HepG2 (cell line): ENCODE results near the gene RAMP1. TPM values are rescaled to one million over a fixed set of nuclear protein-coding genes. Genes with fewer than 3 reads are reported as not detected.

Experiments used
- ARHGAP35 ChIP-seq: sonication (generic); formaldehyde crosslinking; IDR thresholded peaks from 2 replicates; pipeline ENCODE4 v1.9.0; 2022; ENCODE audit warnings: mild to moderate bottlenecking, inconsistent platforms, moderate library complexity, missing genetic modification reagents, borderline replicate concordance
- ATM ChIP-seq: fragments of 450-650 bp; IDR thresholded peaks from 2 replicates; pipeline ENCODE4 v1.7.1; 2017; ENCODE audit warnings: mild to moderate bottlenecking, borderline replicate concordance
- BHLHE40 ChIP-seq: IDR thresholded peaks from 2 replicates; pipeline ENCODE4 v1.6.1; 2011; ENCODE audit warnings: low read length, improper control_type of control experiment
- HES4 ChIP-seq: sonication (generic); formaldehyde crosslinking; IDR thresholded peaks from 2 replicates; pipeline ENCODE4 v1.9.0; 2021; ENCODE audit warnings: mild to moderate bottlenecking, missing genetic modification reagents, borderline replicate concordance
- HNRNPH1 ChIP-seq: fragments of 200-400 bp; formaldehyde crosslinking; optimal IDR thresholded peaks from 2 replicates; pipeline ENCODE3; 2017; ENCODE audit warnings: mild to moderate bottlenecking, low read depth, low read length
- HNRNPK ChIP-seq: fragments of 200-400 bp; formaldehyde crosslinking; IDR thresholded peaks from 2 replicates; pipeline ENCODE4 v1.6.1; 2018; ENCODE audit warnings: low read length, low read depth, moderate library complexity, mild to moderate bottlenecking; ENCODE audit not compliant: poor library complexity, severe bottlenecking
- IRF1 ChIP-seq: sonication (generic); formaldehyde crosslinking; IDR thresholded peaks from 2 replicates; pipeline ENCODE4 v1.4.0; 2020; ENCODE audit warnings: low read depth, mild to moderate bottlenecking, missing genetic modification reagents
- KAT2B ChIP-seq: fragments of 150-350 bp; IDR thresholded peaks from 2 replicates; pipeline ENCODE4 v1.6.1; 2014; ENCODE audit warnings: low read depth, low read length, borderline replicate concordance
- MBD4 ChIP-seq: IDR thresholded peaks from 2 replicates; pipeline ENCODE4 v1.6.1; 2012; ENCODE audit warnings: low read length, inconsistent platforms, borderline replicate concordance
- MEF2D ChIP-seq: sonication (generic); formaldehyde crosslinking; IDR thresholded peaks from 2 replicates; pipeline ENCODE4 v1.5.1; 2020; ENCODE audit warnings: mild to moderate bottlenecking, missing genetic modification reagents
- MXD4 ChIP-seq: IDR thresholded peaks from 2 replicates; pipeline ENCODE4 v1.6.1; 2016; ENCODE audit warnings: mild to moderate bottlenecking, missing biosample characterization, missing genetic modification reagents
- NCOR1 ChIP-seq: fragments of 200-600 bp; sonication (generic); IDR thresholded peaks from 2 replicates; pipeline ENCODE4 v1.7.0; 2017; ENCODE audit warnings: antibody characterized with exemption, low read length, borderline replicate concordance
- NR1H2 ChIP-seq: sonication (generic); formaldehyde crosslinking; IDR thresholded peaks from 2 replicates; pipeline ENCODE4 v1.8.1; 2022; ENCODE audit warnings: low read depth, missing genetic modification reagents, borderline replicate concordance
- NR2F6 ChIP-seq, 2 experiments: IDR thresholded peaks; 2 replicates each; pipeline ENCODE4 v1.6.1; 2016; ENCODE audit warnings: antibody characterized with exemption in 1 of 2, mild to moderate bottlenecking in 1 of 2
- SMC3 ChIP-seq: IDR thresholded peaks from 2 replicates; pipeline ENCODE4 v1.6.1; 2011; ENCODE audit warnings: low read length, improper control_type of control experiment
- TRIM24 ChIP-seq: sonication (generic); formaldehyde crosslinking; IDR thresholded peaks from 2 replicates; pipeline ENCODE4 v1.8.0; 2022; ENCODE audit warnings: mild to moderate bottlenecking, missing genetic modification reagents
- ZFP90 ChIP-seq: sonication (generic); formaldehyde crosslinking; IDR thresholded peaks from 2 replicates; pipeline ENCODE4 v1.8.0; 2022; ENCODE audit warnings: missing genetic modification reagents, mild to moderate bottlenecking, inconsistent platforms, borderline replicate concordance
- ZFYVE20 ChIP-seq: sonication (generic); formaldehyde crosslinking; IDR thresholded peaks from 2 replicates; pipeline ENCODE4 v1.8.0; 2023; ENCODE audit warnings: low read depth, mild to moderate bottlenecking, moderate library complexity, missing genetic modification reagents, borderline replicate concordance
- ZNF207 ChIP-seq: fragments of 450-650 bp; IDR thresholded peaks from 2 replicates; pipeline ENCODE4 v1.6.1; 2016; ENCODE audit warnings: antibody characterized with exemption, borderline replicate concordance
- ZNF276 ChIP-seq: sonication (generic); formaldehyde crosslinking; IDR thresholded peaks from 2 replicates; pipeline ENCODE4 v1.4.0; 2020; ENCODE audit warnings: mild to moderate bottlenecking, low read depth, missing genetic modification reagents
- ZNF451 ChIP-seq: sonication (generic); formaldehyde crosslinking; IDR thresholded peaks from 2 replicates; pipeline ENCODE4 v1.5.0; 2020; ENCODE audit warnings: mild to moderate bottlenecking, missing genetic modification reagents
- ZNF740 ChIP-seq: sonication (generic); formaldehyde crosslinking; IDR thresholded peaks from 2 replicates; pipeline ENCODE4 v1.4.0; 2020; ENCODE audit warnings: missing genetic modification reagents
- ZNF776 ChIP-seq: sonication (generic); formaldehyde crosslinking; IDR thresholded peaks from 2 replicates; pipeline ENCODE4 v1.4.0; 2020; ENCODE audit warnings: mild to moderate bottlenecking, missing genetic modification reagents
- ZNF883 ChIP-seq: sonication (generic); formaldehyde crosslinking; IDR thresholded peaks from 2 replicates; pipeline ENCODE4 v1.5.1; 2020; ENCODE audit warnings: mild to moderate bottlenecking, missing genetic modification reagents; ENCODE audit errors: not compliant biosample characterization
- polyA plus RNA-seq, 8 experiments: library from polyadenylated mRNA; depleted of rRNA in 3 of 8; stranded (reverse) in 7 of 8; unstranded in 1 of 8; fragments of >200 nt; fragmentation: Illumina TruSeq in 4 of 8; extraction: Trizol in 4 of 8; gene quantifications; 2 replicates each; pipeline versions ENCODE4 v1.2.1 to v1.2.3, GENCODE V29; 2011 to 2016; ENCODE audit warnings: low read depth in 4 of 8, missing spikeins in 1 of 8, mixed read lengths in 1 of 8; ENCODE audit not compliant: insufficient read depth in 1 of 8
- total RNA-seq, 5 experiments: library from RNA; depleted of rRNA; stranded (reverse); fragments of >200 nt; fragmentation: Illumina TruSeq; extraction: Trizol; gene quantifications; 2 replicates each; pipeline ENCODE4 v1.2.3, GENCODE V29; 2016; ENCODE audit warnings: low read depth in 1 of 5
- TF ChIP-seq, protein P1 (sequence below): sonication (generic); formaldehyde crosslinking; IDR thresholded peaks from 2 replicates; pipeline ENCODE4 v1.5.1; 2020; ENCODE audit warnings: missing genetic modification reagents, mild to moderate bottlenecking, borderline replicate concordance

The RAMP1 gene
- total and polyA plus RNA-seq, 2 of the 13 experiments (the other 11 are each of a cell fraction or from before 2014, with no cell fraction given): 0.29 to 0.61 TPM

DNA sequence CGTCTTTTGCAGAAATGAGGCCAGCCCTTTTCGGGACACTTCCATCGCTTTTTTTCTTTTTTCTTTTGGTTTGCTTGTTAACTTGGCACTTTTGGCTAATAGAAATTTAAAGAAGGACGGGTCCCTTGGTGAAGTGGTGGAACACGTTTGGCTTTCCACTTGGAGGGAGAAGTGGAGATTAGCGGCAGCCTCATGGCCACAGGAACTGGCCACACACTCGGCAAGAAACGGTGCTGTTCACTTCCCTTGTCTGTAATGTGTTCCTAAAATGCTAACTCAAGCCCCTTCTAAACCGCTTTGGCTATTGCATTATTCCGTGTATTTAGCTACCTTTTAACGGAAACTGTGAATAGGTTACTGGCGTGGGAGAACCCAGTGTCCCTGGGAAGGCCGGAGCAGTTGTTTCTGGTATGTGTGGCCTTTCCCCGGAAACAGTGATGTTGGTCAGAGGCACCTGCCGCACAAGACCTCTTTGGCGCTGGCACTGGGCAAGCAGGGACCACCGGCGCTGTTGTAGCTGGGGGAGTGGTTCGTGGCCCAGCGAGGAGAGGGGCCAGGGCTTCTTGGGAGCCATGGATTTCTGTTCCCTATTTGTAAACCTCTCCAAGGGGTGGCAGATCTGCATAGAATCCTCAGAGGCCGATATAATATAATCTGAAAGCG is 981 bp downstream of the RAMP1 start (continued):
- peak; percentile 12 for TF ChIP-seq ZNF883 (CRISPR knock-in tag)
- no peak for TF ChIP-seq ZNF740 (CRISPR knock-in tag)
- no peak for TF ChIP-seq ZNF207
- TF ChIP-seq ARHGAP35 (CRISPR knock-in tag): no peak
- no peak for TF ChIP-seq SMC3
- TF ChIP-seq MBD4: no peak
- no peak for TF ChIP-seq NCOR1
- no peak for TF ChIP-seq ZNF276 (CRISPR knock-in tag)
- TF ChIP-seq ZFP90 (CRISPR knock-in tag): no peak
- TF ChIP-seq NR2F6 (IDR thresholded peaks at IDR 0.05): no peak
- no peak for TF ChIP-seq NR2F6 (CRISPR knock-in tag; IDR thresholded peaks at IDR 0.05)
- TF ChIP-seq MXD4 (CRISPR knock-in tag): no peak
- no peak for TF ChIP-seq ATM
- TF ChIP-seq HES4 (CRISPR knock-in tag): no peak
- TF ChIP-seq IRF1 (CRISPR knock-in tag): no peak
- 0 out of 2 replicates have a peak, but pooled peaks have one; percentile 63 for TF ChIP-seq ZNF776 (CRISPR knock-in tag)
- TF ChIP-seq NR1H2 (CRISPR knock-in tag): no peak
- TF ChIP-seq TRIM24 (CRISPR knock-in tag): no peak
- TF ChIP-seq BHLHE40: peak; percentile 28; the same call in 1 of the 2 replicates
- TF ChIP-seq KAT2B: no peak
- TF ChIP-seq ZNF451 (CRISPR knock-in tag): no peak
- TF ChIP-seq ZFYVE20 (CRISPR knock-in tag): no peak
- no peak for TF ChIP-seq MEF2D (CRISPR knock-in tag)
- TF ChIP-seq, protein P1, sequence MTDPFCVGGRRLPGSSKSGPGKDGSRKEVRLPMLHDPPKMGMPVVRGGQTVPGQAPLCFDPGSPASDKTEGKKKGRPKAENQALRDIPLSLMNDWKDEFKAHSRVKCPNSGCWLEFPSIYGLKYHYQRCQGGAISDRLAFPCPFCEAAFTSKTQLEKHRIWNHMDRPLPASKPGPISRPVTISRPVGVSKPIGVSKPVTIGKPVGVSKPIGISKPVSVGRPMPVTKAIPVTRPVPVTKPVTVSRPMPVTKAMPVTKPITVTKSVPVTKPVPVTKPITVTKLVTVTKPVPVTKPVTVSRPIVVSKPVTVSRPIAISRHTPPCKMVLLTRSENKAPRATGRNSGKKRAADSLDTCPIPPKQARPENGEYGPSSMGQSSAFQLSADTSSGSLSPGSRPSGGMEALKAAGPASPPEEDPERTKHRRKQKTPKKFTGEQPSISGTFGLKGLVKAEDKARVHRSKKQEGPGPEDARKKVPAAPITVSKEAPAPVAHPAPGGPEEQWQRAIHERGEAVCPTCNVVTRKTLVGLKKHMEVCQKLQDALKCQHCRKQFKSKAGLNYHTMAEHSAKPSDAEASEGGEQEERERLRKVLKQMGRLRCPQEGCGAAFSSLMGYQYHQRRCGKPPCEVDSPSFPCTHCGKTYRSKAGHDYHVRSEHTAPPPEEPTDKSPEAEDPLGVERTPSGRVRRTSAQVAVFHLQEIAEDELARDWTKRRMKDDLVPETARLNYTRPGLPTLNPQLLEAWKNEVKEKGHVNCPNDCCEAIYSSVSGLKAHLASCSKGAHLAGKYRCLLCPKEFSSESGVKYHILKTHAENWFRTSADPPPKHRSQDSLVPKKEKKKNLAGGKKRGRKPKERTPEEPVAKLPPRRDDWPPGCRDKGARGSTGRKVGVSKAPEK: no peak
- TF ChIP-seq HNRNPK: no peak
- no peak for TF ChIP-seq HNRNPH1
